Measurements from ENCODE around the gene HEATR9.

HEATR9 gene

GRCh38 chr17:35895636-35896587 lies 27.2 kb upstream of the HEATR9 start:
- no peak for DNase-seq (ENCODE audit: low read depth in 2 of 2)

- no peak for DNase-seq (ENCODE audit: low read depth in 2 of 2)
Measured at GRCh38 chr17:35894206-35894605, 25.5 kb upstream of the HEATR9 start.

GRCh38 chr17:35893751-35894150 lies 25.1 kb upstream of the HEATR9 start:
- DNase-seq (ENCODE audit: low read depth in 2 of 2), result no peak

- DNase-seq (ENCODE audit: low read depth in 2 of 2), result no peak
Measured at GRCh38 chr17:35892091-35893035, 23.7 kb upstream of the HEATR9 start.

- no peak for DNase-seq (ENCODE audit: low read depth in 2 of 2)
Measured at GRCh38 chr17:35891269-35891668, 22.6 kb upstream of the HEATR9 start.

GRCh38 chr17:35890774-35891155 lies 22.1 kb upstream of the HEATR9 start:
- no peak for DNase-seq (ENCODE audit: low read depth in 2 of 2)

GRCh38 chr17:35889818-35890773 lies 21.4 kb upstream of the HEATR9 start:
- DNase-seq (ENCODE audit: low read depth in 2 of 2), result no peak

- no peak for DNase-seq (ENCODE audit: low read depth in 2 of 2)
Measured at GRCh38 chr17:35889241-35889640, 20.6 kb upstream of the HEATR9 start.

GRCh38 chr17:35879773-35880654 lies 11.3 kb upstream of the HEATR9 start, which contains the start of gene CCL5:
Gene CCL5 (minus strand): TSS chr17:35880360.
- DNase-seq (ENCODE audit: low read depth in 2 of 2), result peak in 1 of 2 donors; percentile 58

GRCh38 chr17:35878361-35878760 lies 9.7 kb upstream of the HEATR9 start:
- DNase-seq (ENCODE audit: low read depth in 2 of 2), result no peak

- no peak for DNase-seq (ENCODE audit: low read depth in 2 of 2)
Measured at GRCh38 chr17:35877345-35878029, 8.8 kb upstream of the HEATR9 start.

- DNase-seq (ENCODE audit: low read depth in 2 of 2), result no peak
Measured at GRCh38 chr17:35876534-35876933, 7.8 kb upstream of the HEATR9 start.

- DNase-seq (ENCODE audit: low read depth in 2 of 2), result no peak
Measured at GRCh38 chr17:35875800-35876139, 7.1 kb upstream of the HEATR9 start.

GRCh38 chr17:35875072-35875799 lies 6.5 kb upstream of the HEATR9 start:
- no peak for DNase-seq (ENCODE audit: low read depth in 2 of 2)

GRCh38 chr17:35872196-35872980 lies 3.7 kb upstream of the HEATR9 start:
- DNase-seq (ENCODE audit: low read depth in 2 of 2), result no peak

- DNase-seq (ENCODE audit: low read depth in 2 of 2), result no peak
Measured at GRCh38 chr17:35870906-35871819, 2.5 kb upstream of the HEATR9 start.

GRCh38 chr17:35867574-35867973 lies 1.1 kb downstream of the HEATR9 start:
- no peak for DNase-seq (ENCODE audit: low read depth in 2 of 2)

Measured in stimulated activated CD8-positive, alpha-beta memory T cell treated with anti-CD3 and anti-CD28 coated beads, Interleukin-2, amount 100 ng/mL, for 1 hour (primary cell).